GM20000 (cell line): ENCODE measurements around the gene UGT1A9.

Source experiments
- DNase-seq: peaks from one replicate; pipeline ENCODE4 v3.0.0; 2012; ENCODE audit warnings: low spot score
- TF ChIP-seq, protein P1 (sequence below): IDR thresholded peaks from 2 replicates; pipeline ENCODE4 v1.5.1; 2012; ENCODE audit warnings: mild to moderate bottlenecking, control low read depth; ENCODE audit errors: extremely low read depth, missing control alignments

Gene UGT1A9

DNA sequence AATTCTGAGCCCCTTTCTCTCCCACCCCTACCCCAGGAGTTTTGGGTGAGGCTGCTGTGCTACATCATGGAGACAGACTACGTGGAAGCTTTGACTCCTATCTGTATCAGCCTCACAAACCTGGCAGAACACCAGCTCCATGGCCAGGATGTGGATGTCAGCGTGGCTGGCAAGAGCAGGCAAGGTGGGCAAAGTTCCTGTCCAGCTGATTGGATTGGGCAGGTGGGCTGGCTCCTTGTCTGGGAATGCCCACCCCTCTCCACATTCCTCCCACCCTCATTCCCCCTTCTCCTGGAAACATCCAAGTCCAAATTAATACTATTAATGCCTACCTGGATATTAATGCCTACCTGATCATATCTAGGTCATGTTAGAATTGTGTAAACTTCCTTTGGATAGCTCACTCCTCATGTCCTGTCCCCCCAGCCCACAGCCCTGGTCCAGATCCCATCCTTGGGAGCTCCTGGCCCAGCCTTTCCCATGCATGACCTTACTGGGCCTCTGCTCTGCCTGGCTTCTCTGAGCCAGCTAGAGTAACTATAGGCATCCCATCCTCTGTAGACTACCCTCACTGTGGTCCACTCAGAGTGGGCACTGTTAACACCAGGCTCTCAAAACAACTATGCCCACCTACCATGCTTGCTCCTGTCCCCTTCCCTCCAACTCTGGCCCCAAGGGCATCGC lies 130.6 kb downstream of the UGT1A9 start:
- TF ChIP-seq, protein P1, sequence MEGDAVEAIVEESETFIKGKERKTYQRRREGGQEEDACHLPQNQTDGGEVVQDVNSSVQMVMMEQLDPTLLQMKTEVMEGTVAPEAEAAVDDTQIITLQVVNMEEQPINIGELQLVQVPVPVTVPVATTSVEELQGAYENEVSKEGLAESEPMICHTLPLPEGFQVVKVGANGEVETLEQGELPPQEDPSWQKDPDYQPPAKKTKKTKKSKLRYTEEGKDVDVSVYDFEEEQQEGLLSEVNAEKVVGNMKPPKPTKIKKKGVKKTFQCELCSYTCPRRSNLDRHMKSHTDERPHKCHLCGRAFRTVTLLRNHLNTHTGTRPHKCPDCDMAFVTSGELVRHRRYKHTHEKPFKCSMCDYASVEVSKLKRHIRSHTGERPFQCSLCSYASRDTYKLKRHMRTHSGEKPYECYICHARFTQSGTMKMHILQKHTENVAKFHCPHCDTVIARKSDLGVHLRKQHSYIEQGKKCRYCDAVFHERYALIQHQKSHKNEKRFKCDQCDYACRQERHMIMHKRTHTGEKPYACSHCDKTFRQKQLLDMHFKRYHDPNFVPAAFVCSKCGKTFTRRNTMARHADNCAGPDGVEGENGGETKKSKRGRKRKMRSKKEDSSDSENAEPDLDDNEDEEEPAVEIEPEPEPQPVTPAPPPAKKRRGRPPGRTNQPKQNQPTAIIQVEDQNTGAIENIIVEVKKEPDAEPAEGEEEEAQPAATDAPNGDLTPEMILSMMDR: no peak
- no peak for DNase-seq

DNA sequence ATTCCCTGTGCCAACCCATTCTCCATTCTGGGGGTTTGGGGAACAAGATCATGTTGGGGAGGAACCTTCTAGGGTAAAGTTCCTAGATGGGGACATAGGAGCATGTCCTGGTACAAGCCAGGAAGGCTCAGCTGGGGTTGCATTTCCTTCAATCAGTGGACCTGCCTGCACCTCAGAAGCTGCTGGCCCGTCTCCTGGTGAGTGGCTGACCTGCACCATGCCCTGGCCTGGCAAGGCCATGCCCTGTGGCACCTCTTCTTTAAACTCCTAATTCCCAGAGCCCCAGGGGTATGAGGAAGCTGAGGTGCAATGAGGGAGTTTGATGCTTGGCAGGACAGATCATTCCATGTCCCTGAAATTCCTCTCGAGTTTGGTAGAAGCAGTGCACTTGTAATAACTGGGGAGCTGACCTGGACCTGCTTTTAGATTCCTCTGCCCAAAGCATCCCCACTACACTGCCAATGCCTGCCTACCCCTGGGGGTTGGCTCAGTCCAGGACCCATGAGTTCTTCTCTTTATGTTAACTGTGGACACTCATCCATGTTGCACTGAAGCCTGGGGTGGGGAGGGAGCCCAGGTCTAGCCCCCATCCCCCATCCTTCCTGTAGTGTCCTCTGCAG lies 131.7 kb downstream of the UGT1A9 start:
- TF ChIP-seq, protein P1: no peak
- no peak for DNase-seq

DNA sequence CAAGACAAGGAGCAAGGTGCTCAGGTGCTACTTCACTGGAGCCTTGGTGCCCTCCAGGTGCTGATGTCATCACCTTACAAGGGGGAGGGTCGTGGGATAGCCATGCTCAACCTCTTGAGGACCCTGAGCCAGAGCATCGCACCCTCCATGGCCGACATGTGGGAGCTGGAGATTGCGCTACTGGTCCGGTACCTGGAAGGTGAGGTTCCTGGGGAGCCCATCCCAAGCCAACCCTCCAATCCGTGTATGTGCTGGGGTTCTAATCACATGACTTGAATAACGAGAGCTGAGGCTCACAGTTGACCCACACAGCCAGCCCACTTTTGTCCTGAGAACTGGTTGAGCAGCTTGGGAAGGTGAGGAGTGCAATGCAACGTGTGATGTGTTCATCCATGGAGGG lies 132.3 kb downstream of the UGT1A9 start:
- TF ChIP-seq, protein P1: no peak
- no peak for DNase-seq

DNA sequence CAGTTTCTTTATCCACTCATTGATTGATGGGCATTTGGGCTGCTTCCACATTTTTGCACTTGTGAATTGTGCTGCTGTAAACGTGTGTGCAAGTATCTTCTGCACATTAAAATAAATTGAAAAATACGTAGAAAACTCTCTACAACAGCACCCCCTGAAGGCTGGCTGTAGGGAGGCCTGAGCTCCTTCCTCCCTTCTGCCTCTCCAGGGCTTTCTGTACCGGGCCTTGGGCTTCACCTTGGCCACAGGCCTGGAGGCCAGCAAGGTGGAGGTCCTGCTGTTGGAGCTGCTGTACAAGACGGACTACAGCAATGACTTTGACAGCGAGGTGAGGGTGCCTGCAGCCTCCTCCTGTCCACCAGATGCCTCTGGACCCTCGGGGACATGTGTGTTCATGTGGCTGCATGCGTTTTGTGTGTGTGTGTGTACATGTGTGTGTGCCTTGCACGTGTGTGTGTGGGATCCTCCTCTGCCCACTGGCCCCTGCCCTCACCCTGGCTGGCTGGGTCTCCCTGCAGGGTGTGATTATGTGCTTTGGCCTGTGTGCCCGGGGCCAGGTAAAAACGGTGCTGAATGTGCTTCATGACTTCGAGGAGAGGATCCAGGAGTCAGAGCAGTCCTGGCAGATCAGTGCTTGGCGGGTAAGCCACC lies 135.6 kb downstream of the UGT1A9 start:
- TF ChIP-seq, protein P1: no peak
- DNase-seq: no peak

DNA sequence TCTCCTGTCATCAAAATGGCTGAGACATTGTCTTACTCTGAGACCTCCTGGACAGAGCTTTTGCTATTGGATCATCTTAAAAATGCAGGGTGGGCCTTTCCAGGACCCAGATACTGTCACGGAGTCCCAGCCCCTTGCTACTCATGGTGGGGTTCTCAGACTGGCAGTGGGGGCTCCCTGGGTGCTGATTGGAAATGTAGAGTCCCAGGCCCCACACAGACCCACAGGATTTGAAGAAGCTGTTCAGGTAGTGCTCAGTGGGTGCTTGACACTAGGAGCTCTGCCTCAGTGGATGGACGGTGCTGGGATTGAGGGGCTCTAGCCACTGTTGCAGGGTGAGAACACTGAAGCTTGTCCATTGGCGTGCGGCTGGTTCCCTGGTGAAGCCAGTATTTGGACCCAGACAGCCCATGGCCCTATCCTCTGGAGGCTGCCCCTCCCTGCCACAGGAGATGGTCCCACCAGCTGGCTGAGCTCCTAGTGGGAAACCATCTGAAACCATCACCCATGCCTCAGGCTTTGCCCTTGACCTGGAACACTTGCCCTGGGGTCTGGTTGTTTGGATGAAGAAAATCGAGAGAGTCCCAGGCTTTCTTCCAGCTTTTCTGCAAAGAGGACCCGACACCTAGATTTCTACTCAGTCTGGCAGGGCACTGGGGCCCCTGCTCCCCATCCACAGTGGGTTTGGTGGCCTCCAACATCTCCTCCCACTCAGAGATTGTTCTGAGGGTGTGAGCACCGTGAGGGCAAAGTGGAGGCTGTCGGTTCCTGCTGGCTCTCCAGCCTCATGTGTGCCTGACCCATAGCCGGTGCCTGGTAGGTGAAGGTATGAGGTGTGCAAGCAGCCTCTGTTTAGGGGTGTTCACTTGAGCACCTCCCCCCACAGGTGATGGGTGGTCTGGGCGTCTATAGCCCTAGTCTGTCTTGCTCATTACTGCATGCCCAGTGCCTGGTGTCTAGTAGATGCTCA lies 136.6 kb downstream of the UGT1A9 start:
- no peak for DNase-seq
- TF ChIP-seq, protein P1: no peak

DNA sequence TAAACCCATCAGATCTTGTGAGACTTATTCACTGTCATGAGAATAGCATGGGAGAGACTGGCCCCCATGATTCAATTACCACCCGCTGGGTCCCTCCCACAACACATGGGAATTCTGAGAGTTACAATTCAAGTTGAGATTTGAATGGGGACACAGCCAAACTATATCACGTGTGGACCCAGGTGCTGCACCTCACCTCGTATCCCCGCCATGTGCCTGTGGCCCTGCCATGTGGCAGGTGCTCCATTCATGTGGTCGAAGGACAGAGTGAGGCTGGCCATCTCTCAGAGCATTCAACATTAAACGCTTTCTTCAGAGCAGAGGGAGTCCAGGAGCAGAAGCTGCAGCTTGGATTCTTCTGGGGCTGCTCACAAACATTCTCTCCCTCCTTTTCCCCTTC lies 138.7 kb downstream of the UGT1A9 start:
- TF ChIP-seq, protein P1: no peak
- no peak for DNase-seq
